CD4-positive, alpha-beta T cell treated with Interleukin-12 subunit alpha and Interleukin-12 subunit beta, for 1 hour (primary cell): ENCODE measurements around the gene DCLK2.

Experiments
- DNase-seq: peaks from one replicate; pipeline ENCODE4 v3.0.0-alpha.2; 2020

DCLK2 gene

DNA sequence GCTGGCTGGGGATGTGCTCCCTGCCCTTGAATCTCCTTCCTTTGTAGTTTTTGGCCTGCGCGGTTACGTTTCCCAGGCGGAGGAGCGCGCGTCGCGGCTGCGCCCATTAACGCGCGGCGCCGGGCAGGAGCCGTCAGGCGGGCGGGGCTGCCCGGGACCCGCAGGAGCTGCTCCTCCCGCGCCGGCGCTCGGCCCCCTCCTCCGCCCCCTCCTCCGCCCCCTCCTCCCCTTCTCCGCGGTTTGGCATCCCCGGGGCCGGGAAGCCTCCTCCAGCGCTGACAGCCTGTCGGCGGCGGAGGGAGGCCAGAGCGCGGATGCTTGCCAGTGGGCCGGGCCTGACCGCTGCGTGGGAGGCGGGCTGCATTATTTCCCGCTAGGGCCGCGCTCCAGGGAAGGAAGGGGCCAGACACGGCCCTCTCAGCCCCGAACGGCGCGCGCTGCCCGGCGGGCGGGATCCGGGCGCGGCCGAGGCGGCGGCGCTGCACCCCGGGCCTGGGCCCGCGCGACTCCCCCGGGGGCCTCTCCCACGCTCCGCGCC, at the start of gene DCLK2:
Gene DCLK2 (plus strand): TSS at position 405 of the 538 bp plus-strand sequence. CDS start 583 bp downstream, outside the sequence.
- no peak for DNase-seq

DNA sequence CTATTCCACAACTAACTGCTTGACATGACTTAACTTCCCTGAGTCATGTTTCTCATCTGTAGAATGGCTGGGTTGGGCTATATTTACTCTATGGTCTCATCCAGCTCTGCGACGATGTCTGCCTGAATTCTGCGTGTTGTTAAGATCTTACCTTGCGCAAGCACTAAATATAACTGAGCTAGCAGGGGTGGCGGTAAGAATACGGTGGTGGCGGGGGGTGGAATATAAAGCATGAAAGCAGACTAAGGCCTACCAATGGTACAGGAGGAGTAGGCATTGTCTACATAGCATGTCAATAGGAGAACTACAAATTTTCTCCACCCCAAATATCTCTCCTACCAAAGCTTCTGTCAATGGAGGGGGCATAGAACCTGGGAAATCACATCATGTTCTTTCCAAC, 45.7 kb upstream of the DCLK2 start:
- no peak for DNase-seq

DNA sequence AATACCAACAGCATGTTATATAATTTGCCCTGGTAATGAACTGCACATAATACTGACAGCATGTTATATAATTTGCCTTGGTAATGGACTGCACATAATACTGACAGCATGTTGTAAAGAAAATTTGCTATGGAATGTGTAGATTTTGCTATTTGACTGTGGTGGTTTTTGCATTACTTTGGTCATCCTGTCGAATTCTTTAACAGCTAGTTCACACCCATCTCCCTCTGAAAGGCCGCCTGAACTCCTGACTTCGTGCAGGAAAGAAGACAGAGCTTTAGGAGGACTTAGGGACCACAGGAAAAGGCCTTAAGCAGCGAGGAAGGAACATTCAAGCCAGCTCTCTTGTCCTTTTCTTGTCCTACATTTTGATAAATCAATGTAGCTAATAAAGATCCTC, 45.2 kb upstream of the DCLK2 start:
- DNase-seq, result no peak

DNA sequence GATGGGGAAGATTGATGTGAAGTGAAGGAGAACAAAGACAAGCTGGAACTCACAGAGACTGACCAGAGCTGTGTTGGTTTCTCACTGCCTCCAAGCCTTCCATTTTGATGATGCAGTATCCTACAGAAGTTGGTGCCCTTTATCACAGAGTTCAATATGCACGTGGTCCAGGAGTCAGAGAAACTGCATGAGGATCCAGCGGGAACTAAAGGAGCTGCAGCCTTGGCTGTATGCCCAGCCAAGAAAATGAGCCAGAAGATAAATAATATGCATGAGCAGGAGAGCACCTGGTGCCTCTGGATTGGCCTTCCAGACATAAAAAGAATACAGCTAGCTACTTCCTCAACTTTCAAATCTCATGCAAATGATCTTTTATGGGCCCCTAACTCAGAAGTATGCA, 44.3 kb upstream of the DCLK2 start:
- DNase-seq, result no peak

DNA sequence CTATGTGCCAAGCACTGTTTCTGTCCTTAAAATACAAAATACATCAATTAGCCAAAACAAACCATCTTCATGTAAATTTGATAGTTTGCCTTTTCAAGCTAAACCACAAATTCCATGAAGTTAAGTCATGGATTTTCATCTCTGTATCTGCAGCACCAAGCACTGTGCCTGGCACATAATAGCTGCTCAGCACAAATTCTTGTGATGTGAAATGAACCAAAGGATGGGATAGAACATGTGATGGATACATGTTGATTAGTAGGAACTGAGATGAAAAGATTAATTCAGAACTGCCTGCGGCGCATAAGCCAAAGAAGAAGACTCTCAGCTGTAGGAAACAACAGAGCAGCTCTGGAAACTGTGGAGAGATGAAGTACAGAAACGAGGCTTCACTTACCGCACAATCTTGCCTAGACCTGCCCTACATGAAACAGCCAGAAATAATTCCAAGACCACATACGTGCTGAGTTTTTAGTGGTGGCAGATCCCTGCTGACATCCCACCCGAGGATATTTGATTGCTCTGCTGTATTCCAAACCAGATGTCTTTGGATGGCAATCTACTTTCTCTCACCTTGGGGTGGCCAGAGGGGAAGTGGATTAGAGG, 40.9 kb upstream of the DCLK2 start:
- no peak for DNase-seq

DNA sequence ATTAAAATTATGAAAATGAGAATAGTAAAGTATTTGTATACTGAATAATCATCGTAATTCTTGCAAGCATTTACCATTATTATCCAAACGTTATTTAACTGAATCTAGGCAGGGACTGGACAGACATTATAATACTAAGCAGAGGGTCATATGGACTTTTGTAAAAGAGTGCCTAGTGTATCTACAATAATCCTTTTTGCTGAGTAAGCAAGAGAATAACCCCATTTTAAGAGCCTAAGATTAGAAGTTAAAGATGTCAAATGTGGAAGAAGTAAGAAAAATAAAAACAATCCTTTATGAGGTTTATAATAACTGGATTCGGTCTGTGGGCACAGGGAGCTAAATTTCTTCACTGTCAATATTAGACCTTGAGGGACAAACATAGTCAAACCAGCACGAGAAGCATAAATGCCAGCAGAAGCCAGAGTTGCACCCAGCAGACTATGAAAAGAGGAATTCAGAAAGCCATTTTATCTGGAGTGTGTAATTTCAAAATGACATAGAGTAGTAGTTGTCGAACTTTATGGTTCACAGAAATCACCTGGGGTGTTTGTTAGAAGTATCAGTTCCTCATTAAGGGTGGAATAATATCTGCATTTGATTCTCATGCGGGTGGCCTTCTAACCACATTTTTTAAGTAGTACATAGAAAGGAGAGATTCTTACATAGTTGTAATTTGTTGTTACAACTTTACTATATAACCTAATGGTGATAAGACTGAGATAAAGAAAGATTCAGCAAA, 39.7 kb upstream of the DCLK2 start:
- no peak for DNase-seq

DNA sequence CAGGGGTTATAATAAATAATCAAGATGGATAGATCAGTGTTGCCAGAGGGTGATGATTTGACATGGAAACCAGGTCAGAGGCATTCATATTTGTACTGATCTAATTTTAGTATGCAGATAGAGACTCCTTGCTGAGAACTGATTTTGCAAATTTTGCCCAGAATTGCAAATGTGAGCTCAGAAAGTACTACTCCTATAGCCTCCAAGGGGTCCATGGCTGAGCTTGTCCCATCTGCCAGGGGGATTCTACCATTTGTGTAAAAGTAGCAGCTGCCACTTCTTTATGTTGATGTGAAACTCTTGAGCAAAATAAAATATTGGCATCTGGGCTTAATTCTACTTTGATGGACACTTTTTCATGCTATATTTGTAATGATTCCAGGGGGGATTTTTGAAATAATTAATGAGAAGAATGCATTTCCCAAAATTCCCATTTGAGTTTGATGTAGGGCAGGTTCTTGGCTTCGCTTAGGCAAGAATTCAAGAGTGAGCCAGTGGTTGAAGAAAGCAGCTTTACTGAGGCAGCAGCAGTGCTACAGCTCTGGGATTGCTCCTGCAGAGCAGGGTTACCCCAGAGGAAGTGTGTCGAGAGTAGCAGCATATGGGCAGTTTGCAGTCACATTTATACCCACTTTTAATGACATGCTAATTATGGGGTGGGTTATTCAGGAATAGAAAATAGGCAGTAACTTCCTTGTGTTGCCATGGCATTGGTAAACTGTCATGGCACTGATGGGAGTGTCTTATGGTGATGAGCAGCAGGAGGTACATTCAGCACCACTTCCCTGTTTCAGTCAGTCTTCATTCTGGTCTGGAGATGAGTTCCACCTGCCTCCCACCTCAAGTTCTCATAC, 38.7 kb upstream of the DCLK2 start:
- DNase-seq, result no peak

DNA sequence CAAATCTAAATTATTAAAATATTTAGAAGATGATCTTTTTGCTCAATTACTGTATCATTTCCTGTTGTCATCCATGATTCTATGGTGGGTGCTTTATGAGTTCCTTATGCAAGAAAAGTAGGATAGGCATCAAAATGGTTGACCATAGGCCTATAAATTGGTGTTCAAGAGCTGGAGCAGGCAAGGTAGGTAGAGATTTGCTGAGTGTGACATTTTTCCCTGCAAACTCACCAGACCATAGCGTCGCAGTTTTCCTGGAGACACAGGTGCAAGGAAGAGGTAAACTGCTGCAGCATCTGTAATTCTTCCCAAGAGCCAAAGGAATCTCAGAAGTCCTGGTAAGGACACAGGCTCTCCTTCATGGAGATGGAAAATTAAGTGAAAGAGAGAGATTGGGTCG, 33.7 kb upstream of the DCLK2 start:
- DNase-seq, result no peak

DNA sequence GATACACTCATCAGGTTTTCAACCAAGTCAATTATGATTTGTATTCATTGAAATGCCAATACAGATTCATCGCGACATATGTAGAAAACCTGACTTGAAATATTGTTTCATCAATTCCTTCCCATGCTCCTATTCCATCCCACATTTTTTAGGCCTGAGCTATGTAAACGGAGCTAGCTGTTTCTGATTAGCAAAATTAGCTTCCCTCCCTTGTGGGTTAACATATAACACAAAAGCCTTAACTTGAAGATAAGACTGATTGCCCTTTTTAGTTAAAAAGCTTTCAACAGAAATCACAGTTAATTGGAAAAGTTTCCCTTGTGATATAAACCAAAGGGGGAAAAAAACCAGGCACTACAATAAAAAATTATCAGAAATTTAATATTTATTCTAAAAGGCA, 32.8 kb upstream of the DCLK2 start:
- no peak for DNase-seq

DNA sequence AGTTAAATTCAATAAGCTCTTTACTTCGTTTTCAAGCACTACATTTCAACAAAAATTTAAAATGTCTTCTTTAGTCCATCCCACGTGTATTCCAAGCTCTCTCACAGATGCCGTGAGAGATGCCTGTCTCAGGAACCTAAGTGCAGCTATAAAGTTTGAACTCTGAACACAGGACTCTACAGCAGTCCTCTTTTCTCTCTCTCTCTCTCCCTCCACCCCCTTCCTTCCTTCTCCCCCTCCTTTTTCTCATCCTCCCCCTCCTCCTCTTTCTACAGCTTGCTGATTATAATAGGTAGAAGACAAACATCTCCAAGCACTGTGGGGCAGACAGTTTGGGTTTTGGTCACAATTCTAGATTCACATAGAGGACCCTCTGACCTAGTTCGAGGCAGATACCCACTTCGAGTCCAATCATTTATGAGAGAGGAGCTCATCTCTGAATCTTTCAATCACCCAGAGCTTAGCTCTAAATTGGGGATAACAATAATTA, 31.5 kb upstream of the DCLK2 start:
- no peak for DNase-seq

DNA sequence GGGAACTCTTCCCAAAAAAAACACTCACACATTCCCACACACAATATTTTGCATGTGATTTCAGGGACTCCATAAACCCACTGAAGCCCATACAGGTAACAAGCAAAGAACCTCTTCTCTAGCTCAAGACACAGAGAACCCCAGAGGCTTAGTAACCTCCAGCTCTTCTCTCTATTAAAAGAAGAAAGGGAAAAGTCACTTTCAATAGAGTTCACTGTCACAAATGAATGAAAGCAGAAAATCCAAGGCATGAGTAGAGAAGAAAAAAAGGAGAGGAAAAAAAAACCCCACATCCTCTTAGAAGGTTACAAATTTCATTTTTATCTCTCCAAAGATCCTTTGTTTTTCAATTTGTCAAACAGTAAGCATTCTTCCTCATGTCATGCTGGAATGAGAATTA, 30.7 kb upstream of the DCLK2 start:
- no peak for DNase-seq

DNA sequence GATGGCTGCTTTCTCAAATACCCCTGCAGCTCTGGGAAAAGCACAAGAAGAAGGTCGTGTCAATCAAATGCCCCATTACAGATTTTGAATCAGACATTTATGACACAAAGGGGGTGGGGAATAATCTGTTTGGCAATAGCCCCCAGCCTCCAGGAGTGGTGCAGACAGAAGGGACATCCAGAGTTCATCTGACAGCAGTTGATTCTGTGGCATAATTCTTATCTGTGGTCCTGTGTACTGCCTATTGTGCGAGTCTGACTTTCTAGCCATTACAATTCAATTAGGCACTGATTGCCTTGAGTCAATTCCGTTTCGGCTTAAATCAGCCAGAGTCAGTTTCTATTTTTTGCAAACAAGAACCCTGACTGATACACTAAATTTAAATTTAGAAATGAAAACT, 28.6 kb upstream of the DCLK2 start:
- DNase-seq, result no peak

DNA sequence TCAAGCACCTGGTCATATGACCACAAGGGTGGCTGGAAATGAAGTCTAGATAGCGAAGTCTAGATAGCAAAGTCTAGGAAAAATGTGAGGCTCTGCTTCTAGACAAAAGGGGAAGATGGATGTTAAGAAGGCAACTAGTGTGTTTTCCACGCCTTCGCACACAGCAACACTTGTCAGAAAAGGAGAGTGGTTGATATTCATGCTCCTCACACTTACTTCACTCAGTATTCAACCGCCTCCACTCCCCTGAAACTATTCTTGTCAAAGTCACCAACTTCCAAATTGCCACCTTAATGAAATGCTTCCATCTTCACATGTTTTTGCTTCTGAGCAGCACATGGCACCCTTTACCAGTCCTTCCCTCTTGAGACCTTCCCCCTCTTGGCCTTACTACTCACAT, 27.7 kb upstream of the DCLK2 start:
- no peak for DNase-seq

DNA sequence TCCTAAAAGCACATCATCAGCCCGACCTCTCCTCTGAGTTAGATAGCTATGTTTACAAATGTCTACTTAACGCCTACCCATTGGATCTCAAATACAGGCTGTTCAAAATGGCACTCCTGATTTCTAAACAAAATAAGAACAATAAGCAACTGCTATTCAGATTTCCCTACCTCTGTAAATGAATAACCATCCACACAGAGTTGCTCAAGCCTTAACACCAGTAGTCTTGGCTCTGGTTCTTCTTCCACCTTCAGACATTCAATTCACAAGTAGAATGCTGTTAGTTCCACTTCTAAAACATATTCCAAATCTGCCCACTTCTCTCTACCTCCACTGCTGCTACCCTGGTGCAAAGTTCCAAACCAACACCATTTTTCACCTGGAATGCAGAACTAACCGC, 27.1 kb upstream of the DCLK2 start:
- DNase-seq, result no peak

DNA sequence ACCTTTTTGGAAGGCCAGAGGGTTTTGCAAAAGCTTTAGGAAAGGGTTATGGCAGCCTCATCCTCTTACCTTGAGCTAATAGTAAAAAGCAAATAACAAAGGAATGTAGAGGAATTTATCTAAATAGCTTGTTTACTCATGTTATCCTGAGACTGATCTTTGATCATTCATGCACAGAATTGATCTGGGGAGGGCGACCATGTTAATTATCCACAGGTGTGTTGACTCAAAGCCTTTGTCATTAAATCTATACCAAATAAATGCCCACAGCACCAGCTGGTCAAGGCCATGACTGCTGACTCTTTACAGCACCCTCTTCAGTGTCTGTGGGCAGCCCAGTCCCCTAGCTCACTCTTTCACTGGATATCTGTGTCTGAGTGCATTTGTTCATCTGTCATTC, 22.8 kb upstream of the DCLK2 start:
- no peak for DNase-seq

DNA sequence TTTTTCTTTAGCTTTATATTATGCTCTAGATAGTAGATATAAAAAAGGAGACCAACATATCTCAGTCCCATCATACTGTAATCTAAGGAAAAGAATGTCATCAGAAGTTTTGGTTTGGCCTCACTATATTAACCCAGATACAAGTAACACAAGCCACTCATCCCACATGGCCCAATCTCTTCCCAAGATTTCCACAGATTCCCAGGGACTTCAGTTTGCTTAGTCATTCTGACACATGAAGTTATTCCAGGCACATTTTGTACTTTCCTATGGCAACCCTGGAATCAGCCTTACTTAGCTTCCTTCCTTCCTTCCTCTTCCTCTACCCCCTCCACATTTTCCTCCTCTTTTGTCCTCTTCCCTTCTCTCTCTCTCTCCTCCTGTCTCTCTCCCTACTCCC, 21.7 kb upstream of the DCLK2 start:
- no peak for DNase-seq

DNA sequence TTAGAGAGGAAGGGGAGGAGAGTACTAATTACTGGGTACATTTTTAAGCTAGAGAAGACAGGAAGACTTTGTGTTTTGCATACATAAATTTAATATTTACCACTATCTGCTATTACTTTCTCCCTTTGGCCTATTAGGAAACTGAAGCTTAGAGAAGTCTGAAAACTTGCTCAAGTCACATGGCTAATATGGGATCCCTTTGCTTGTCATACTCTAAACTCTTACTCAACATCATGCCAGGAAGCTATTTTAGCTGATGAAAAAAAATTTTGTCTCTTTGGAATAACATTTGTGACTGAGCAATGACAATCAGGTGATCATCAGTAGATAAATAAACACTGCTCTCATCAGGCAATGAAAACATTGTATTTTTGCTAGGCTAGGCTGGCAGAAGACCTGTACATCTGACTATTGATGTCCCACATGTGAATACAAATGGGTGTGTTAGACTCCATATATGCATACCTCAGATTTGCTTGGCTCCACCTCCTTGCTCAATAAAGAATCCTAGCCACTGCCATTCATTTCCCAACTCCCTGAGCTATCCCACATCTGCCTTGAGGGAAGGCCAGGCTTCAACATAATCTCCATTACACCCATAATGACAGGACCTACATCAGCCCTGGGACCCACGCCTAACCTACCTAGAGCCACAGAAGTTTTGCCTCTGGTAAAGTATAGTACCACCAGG, 17.0 kb upstream of the DCLK2 start:
- DNase-seq, result no peak

DNA sequence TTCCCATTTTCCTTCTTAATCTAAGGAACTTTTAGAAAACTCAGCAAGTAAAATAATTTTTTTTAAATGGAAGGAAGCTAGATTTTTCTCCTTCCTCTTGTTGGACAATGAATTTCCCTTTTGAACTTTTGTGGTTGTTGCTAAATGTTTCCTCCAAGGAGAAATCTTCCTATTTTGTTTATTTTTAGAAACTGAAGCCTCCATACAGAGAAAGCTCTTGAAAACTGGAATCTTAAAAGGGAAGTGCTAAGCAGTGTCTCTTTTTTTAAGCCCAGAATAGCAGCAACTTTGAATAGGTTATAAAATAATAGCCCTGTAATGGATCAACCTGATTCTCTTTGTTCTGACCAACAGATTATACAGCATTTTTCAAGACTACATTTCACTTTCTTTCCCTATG, 15.1 kb upstream of the DCLK2 start:
- no peak for DNase-seq

DNA sequence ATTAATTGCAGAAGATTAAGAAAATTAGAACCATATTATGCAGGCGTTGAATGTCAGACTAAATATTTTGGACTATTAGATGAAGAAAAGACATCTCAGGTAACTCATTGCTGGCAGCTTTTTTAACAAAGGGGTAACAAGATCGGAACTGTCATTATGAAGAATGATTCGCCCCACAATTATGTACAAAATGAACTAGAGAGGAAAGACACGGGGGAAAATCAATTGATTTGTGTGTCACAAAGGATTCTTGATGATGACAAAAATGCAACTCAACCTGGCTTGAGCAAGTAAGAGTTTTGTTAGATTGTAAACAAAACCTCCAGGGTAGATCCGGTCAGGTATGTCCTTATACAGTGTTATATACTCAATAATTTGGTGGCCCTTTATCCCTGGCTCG, 12.5 kb upstream of the DCLK2 start:
- no peak for DNase-seq

DNA sequence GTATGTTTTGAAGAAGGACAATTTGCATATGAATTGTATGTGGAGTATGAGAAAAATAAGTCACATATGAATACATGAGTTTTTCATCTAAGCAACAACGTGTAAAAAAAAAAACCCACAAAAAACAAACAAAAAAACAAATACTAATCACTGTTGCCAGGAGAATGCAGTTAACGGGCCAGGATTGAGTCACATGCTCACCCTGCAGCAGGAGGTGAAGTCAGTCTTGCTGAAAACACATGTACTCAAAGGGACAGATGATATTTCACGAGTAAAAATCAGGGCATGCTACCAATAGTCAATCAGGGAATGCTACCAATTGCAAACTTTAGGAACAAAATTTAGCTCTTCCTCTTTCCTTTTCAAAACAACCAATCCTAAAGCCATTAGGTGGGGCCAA, 10.4 kb upstream of the DCLK2 start:
- DNase-seq, result no peak

DNA sequence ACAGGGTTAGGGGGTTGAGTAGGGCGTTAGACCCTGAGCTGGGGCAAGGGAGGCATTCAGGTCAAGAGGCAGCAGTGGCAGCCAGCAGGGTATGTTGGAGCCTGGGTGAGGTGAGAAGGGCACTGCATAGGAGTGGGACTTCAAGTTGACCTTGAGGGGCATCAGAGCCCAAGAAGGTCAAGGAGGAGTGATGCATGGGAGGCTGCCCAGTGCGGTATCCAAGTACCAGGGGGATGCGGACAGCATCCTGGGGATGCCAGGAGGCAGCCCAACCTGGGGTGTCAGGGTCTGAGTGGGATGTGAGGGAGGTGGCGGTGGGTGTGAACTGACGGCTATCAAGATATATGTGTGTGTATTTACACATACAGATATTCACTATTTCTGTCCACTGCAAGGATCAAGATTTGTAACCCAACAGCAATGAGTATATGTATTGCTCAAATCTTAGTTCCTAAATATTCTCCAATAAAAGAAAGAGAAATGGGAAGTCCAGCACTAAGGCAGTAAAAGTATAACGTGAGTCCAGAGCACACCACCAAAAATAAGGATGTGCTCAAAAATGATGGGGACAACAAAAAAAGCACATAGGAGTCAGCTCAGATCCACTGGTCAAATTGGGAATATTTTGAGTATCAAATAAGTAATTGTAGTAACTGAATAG, 9.8 kb upstream of the DCLK2 start:
- DNase-seq, result no peak

DNA sequence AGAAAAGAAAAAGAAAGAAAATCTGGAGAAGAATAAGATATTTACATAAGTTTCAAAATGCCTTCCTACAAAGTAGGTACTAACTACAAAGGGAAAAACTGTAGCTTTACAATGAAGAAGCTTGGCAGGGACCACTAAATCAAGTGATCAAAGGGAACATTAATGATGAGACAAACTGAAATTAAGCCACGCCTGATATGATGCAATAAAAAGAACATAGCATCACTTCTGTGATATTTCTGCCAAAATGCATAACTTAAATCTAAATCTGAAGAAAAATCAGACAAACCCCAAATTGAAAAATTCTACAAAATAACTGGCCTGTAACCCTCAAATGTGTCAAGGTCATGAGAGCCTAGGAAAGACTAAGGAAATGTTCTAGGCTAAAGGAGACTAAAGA, 8.9 kb upstream of the DCLK2 start:
- no peak for DNase-seq
